CD4-positive, alpha-beta T cell treated with Interleukin-10 for 1 hour (primary cell): Measurements from ENCODE around the gene UMODL1.

Experiments
- DNase-seq: peaks from one replicate; pipeline ENCODE4 v3.0.0-alpha.2; 2020

UMODL1 gene

DNA sequence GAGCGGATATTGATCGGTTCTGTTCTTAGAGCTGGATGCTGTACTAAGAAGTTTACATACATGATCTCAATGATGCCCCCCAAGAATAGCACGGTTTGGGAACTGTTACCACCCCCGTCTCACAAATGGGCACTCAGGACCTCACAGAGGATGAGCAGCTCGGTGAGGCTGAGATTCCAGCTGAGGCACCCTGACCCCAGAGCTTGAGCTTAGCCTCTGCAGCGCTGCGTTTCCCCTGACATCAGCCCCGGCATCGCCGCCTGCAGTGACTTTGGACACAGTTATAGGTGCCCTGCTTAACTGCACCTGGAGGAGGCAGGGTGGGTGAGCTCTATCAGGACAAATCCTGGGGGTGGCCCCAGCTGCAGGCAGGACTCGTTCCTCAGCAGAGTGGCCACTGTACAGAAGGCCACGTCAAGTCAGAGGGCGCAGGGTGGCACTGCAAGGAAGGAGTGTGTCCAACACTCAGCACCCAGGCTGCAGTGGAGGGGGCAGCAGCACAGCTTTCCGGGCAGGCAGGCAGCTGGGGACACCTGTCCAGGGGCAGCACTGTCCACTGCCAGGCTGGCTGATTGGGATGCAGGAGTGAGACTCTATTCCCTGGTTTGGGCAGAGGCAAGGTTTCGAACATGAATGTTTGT, 82.0 kb downstream of the UMODL1 start:
- no peak for DNase-seq

DNA sequence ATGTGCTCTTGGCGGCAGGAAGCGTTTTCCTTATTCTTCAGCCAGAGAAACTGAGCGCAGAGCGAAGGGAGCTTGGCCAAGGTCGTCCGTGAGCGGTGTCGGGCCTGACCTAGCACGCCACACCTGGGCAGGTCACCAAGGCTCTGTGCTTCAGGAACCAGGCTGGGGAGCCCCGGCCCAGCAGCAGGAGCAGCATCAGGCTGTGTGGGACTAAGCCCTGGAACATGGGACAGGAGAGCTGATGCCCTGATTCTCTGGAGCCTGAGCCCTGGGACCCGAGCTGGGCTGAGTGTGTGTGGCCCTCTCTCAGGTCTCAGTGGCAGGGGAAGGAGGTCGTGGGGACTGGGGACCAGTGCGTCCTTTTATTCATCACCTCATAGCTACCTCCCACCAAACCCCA, 82.6 kb downstream of the UMODL1 start:
- no peak for DNase-seq

DNA sequence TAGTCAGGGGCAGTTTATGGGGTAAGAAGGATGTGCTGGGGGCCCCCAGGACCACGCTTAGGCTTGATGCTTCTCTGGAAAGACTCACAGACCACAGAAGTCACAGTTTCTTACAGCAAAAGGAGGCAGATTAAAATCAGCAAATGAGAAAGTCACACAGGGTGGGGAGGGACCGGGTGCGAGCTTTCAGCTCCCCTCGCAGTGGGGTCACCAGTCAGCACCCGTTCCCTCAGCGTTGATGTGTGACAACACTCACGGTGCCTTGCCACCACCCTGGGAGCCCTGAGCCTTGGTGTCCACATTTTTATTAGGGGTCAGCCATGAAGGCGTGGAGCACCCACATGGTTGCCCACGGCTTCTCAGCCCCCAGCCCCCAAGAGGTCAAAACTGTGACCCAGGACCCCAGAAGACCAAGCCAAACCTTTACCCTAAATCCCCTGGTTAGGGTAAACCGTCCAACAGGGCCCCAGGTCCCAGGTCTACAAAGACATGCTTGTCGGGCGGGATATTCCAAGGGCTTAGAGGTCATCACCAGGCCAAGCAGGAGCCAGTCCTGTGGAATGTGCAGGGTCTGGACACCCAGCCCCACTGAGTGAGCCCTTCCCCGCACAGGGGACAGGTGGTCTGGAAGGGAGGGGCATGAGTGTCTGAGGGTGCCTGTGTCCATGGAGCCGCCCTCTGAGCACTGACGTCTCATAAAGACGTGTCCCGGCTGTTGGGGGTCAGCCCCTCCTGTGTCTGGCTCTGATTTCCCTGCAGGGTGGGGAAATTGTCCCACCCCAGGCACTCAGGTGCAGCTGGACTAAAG, 83.3 kb downstream of the UMODL1 start:
- no peak for DNase-seq

DNA sequence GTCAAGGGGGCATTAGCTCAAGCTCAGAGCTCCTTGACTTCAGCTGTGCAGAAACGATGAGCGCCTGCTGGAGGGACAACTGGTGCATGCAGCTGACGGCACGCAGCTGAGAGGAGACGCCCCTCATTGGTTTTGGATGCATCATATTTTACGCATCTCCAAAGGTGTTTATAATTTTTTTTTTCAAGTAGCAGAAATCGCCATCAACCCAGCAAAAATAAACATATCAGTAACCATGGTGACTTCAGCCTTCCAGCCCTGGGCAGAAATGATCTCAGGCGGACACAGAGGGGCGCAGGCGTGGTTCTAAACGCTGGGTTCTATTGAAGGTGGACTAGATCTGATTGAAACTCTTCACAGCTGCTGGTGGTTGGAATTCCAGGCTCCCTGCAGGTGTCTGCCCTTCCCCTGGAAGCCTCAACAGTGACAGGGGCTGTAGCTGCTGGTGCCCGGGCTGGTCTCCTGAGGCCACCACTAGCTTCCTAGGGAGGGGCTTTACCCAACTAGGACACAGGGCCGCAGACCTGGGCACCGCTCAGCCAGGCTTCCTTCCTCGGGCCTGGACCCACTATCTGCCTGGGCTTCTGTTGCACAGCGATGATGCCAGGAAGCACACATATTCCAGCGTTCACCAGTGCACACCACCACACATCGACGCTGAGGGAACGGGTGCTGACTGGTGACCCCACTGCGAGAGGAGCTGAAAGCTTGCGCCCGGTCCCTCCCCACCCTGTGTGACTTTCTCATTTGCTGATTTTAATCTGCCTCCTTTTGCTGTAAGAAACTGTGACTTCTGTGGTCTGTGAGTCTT, 84.1 kb downstream of the UMODL1 start:
- DNase-seq, result no peak

DNA sequence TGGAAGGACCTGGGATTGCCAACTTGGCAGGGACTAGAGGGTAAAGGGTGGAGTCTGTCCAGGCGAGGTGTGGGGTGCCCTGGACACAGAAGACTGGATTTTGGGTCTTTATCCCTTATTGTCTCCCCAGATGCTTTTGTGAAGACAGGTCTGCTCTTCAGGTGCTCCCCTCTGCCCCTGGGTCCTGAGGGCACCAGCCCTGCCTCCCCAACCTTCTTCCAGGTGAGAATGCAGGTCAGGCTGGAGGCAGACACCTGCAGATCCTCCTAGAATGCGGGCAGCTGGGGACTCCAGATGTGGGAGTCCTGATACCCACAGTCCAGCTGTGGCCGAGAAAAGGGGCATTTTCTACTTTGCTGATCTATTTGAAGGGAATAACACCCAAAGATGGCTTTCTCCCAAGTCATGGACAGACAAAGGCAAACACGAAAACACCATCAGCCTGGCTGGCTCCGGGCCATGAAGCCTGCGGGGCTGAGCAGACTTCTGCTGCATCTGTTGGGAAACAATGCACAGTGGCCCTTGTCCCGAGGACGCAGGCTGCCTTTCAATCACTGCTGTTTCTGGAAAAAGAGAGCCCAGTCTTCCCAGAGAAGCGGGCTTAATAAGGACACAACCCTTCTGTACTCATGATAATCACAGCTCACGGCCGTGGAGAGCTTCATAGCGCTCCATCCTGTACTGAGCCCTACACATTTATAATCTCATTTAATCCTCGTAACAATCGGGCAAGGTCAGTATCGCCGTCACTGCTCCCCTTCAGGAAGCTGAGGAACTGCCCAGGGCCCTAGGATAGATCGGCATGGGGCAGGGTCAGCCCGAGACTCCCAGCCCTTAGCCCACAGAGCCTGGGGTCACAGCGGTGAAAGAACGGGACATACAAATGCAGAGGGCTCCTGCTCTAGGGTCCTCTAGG, 85.8 kb downstream of the UMODL1 start:
- DNase-seq, result no peak

DNA sequence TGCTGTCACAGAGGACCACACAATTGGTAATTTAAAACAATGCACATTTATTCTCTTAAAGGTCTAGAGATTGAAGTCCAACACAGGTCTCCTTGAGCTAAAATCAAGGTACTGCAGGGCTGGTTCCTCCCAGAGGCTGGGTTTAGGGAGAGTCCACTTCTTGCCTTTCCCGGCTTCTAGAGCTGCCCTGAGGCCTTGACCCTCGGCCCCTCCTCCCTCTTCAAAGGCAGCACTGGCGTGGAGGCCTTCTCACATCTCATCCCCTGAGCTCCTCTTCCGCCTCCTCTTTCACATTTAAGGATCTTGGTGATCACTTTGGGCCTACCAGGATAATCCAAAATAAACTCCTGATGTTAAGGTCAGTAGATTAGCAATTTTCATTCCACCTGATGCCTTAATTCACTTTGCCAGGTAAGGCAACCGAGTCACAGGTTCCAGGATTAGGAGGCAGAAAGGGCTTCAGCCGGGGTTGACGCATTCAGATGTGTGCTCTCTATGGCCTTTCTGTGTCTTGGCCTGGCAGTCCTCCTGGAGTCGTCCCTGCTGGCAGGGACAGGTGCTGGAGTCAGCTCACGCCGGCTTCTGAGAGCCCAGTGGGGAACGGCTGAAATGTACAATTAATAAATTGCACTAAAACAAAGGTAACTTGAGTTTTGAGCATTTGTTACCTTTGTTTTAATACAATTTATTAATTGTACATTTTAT, 86.6 kb downstream of the UMODL1 start:
- DNase-seq, result no peak

DNA sequence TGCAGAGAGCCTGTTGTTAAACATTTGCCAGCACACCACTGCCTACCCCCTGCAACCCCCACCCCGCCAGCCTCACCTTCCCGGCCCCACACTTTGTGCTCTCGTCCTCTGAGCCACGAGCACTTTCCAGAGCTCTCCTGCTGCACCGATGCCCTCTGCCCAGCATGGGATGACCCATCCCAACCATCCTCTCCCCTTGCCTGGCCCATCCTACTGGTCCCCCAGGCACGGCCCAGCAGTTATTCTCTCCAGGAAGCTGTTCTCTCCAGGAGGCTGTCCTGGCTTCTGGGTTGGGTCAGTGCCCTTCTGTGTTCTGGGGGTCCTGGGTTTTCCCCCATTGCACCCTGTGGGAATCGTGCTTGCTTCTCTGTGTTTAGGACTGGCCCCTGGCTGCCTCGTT, 87.7 kb downstream of the UMODL1 start:
- DNase-seq, result no peak

DNA sequence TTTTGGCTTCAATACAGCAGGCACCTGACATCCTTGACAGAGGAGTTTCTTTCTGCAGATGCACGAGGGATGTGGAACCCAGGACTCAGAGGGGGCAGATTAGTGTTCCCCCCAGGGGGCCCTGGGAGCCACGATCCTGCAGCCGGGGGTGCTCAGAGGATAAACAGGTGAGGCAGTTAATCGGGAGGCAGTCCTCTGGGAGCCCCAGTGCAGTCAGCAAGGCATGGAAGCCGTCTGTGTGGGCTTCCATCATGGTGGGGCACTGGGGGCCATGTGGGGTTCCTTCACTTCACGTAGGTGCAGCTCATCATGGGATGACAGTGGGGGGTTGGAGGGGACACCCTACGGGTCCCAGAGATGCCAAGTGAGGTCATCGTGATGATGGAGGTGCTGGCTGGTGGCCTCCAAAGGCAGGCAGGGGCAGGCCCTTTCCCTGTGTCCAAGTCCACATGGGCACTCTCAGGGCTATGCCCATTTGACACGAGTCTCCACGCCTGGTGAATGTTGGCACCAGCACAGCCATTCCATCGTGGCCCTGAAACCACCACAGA, 88.5 kb downstream of the UMODL1 start:
- no peak for DNase-seq

DNA sequence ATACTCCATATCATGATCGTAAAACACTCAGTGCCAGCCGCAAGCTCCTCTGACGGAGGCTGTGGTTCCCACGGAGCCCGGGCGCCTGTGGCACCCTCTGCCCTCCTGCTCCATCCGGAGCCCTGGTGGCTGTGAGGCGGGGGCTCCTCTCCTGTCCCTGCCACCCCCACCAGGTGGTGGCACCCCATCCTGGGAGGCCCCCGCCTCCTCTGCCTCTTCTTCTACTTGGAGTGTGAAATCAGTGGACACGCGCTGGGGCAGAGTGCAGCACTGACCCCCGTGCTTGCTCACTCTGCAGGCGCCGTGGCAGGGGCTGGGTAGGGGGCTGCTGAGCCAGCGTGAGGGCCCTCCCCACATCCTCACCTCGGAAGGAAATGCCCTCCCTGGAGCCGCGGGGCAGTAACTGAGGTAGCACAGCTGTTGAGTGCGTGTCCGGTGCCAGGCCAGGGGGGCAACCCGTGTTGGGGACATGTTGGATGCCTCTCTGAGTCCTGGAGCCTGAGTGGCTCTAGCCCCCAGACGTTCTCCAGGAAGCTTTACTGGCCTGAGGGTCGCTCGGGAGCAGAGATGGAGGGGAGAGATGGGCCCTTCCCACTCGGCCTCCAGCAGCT, 89.1 kb downstream of the UMODL1 start:
- DNase-seq, result no peak

DNA sequence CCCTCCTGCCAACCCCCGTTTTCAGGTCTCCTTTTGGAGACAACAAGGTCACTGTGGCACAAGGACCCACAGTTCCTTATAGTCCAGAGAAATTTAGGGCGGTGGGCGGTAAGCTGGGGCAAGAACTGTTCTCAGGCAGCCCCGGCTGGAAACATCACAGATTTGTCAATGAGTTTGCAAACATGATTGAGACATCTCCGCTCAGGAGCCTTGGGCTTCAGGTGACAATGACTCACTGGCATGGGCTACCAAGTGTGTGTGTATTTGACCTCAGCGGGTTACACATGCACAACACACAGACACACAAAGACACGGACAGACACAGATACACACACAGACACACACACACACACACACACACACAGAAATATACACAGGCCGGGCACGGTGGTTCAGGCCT, 89.6 kb downstream of the UMODL1 start:
- DNase-seq, result no peak

DNA sequence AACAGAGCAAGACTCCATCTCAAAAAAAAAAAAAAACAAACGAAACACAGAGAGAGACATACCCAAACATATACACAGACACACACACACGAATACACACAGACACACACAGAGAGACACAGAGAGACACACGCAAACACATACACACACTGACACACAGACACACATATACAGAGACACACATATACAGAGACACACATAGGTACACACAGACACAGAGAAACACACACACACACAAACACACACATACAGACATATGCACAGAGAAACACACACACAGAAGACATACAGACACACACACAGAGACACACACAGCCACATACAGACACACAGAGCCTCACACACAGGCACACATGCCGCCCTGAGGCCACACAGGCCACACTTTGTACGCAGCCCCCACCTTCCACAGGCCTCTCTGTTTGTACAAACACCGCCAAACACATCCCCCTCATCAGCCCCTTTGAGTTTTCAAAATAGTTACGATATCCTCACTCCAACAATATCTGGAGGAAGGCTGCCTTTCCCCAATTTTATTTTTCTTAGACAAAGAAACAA, 90.4 kb downstream of the UMODL1 start:
- no peak for DNase-seq

DNA sequence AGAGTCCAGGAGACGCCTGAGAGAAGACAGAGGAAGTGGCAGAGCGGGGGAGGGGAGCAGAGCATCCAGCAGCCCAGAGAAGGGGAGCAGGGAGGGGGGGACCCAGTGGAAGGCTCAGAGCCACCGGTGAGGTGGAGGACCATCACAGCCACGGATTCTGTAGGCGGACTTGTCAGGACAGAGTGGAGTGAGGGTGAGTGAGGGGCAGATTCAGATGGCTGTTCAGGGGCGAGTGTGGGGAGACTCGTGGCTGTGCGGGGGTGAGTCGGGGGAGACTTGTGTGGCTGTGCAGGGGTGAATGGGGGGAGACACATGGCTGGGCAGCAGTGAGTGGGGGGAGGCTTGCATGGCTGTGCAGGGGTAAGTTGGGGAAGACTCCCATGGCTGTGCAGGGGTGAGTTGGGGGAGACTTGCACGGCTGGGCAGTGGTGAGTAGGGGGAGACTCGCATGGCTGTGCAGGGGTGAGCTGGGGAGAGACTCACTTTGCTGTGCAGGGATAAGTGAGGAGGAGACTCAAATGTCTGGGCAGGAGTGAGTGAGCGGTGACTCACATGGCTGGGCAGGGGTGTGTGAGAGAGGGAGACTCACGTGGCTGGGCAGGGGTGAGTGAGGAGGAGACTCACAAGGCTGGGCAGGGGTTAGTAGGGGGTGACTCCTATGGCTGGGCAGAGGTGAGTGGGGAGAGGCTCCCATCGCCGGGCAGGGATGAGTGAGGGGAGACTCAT, 91.0 kb downstream of the UMODL1 start:
- DNase-seq, result no peak

DNA sequence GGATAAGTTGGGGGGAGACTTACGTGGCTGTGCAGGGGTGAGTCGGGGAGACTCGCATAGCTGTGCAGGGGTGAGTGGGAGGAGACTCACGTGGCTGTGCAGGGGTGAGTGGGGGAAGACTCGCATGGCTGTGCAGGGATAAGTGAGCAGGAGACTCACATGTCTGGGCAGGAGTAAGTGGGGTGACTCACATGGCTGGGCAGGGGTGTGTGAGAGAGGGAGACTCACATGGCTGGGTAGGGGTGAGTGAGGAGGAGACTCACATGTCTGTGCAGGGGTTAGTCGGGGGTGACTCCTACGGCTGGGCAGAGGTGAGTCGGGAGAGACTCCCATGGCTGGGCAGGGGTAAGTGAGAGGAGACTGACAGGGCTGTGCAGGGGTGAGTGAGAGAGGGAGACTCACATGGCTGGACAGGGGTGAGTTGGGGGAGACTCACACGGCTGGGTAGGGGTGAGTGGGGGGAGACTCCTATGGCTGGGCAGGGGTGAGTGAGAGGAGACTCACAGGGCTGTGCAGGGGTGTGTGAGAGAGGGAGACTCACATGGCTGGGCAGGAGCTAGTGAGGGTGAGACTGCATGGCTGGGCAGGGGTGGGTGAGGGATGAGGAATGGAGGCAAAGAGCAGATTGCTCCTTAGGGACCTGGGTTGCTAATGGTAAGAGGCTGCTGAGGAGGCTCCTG, 91.9 kb downstream of the UMODL1 start:
- no peak for DNase-seq

DNA sequence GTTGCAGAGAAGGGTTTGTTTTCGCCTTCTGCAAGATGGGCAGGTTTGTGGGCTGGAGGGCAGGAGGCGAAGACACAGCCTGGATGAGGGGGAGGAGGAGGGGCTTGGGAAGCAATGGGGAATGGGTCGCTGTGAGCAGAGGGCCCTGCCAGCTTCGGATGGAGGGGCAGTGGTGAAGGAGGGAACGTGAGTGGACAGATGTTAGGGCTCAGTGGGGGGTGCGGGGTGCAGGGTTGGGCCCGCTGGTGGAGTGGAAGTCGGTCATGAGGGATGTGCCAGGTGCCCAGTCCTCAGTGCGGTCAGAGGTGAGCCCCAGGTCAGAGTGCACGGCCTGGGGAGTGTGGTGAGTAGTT, 92.4 kb downstream of the UMODL1 start:
- no peak for DNase-seq

DNA sequence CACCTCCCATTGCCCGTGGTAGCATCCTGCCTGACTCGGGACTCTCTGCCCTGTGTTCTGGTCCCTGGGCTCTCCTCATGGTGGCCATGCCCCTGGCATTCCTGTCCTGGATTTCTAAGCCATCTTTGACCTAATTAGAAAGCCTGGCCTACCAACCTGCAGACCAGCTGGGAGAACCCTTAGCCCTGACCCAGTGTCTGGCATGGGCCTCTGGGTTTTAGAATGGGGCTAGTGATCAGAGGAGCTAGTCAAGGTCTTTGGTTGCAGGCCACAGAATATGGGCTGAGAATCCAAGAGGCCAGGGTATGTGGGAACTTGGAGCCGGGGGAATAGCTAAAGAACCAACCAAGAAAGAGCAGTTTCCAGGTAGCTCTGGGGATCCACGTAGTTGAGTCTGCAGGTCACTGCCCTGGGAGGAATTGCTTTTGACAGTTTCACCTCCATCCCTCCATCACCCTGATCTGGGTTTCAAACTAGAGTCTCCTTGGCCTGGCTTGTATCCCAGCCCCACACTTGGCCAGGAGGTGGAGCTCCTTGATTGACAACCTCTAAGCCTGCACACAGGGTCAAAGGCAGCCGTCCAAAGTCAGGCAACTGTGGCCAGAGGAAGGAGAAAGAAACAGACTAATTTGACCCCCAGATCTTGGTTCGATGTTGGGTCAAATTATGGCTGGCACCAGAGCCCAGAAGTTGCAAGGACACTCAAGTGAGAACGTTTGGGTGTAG, 93.1 kb downstream of the UMODL1 start:
- DNase-seq, result peak; percentile 70

DNA sequence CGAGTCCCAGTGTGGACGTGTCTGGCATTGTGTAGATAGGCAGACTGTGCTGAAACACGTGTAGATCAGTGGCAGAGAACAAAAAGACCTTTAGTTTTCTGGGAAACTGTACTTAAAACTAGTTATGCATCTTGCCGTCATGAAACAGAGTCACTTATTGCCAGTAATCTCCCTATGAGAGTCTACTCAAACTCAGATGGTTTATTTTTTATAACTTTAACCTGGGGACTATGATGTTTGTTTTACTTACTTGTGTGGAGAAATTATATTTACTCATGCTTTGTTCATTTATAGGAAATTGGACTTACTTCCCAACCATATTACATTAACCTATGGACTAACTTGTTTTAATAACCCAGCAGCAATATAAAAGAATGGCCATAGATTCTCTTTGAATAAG, 93.7 kb downstream of the UMODL1 start:
- DNase-seq, result no peak

DNA sequence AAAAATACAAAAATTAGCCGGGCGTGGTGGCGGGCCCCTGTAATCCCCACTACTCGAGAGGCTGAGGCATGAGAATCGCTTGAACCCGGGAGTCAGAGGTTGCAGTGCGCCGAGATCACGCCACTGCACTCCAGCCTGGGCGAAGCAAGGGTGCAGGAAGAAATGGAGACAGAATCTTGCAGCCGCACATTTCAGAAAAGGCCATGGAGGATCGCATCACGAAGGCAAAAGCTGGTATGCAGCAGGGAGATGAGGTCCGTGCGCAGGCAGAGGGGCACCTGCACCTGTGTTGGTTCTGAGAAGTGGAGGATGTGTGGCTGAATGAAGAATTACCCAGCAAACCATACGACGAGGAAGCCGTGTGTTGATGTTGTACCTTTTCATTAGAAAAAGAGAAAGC, 94.8 kb downstream of the UMODL1 start:
- DNase-seq, result no peak

DNA sequence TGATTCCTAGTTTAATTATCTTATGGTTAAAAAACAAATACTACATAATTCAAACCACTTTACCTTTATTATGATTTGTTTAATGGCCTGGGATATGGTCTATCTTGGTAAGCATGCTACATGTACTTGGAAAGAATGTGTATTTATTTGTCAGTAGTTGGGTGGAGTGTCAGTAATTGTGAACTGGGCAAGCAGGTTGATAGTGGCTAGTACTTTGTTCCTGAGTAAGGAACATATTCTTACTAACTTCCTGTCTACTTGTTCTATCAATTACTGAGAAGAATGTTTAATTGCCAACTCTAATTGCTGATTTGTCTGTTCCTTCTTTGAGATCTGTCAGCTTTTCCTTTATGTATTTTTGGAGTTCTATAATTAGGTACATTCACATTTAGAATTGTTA, 98.6 kb downstream of the UMODL1 start:
- no peak for DNase-seq
